Measurements from ENCODE around the gene SPHKAP. TPM values are rescaled to one million over a fixed set of nuclear protein-coding genes. Genes with fewer than 3 reads are reported as not detected.
"Not testable (repeated sequence)": the region's sequence is repeated elsewhere in the genome, so short reads cannot be mapped to it uniquely, and the experiment has no call there.

SPHKAP gene
- total RNA-seq, 2 experiments from 2014 or later, result not detected

DNA sequence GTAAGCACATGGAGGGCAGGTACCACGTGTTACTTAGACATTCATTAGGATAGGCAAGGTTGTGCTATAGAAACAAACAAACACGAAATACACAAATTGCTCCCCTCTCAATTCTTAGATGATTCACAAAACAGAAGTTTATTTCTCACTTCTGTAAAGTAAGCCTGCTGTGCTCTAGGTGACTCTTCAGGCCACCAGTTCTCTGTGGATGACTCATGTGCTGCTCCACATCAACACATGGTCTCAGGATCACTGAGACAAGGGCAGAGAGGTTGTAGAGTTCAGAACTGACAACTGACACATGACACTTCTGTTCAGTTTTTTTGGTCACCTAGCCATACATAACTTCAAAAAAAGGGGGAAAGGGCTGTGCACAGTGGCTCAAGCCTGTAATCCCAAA is 239.5 kb downstream of the SPHKAP start:
- no peak overlapping the region for H3K27ac Mint-ChIP-seq
- no peak overlapping the region for H3K4me3 Mint-ChIP-seq
- no peaks in the 10 kb centered on the region for H3K36me3 Mint-ChIP-seq
- CTCF ChIA-PET, result no interaction called here
- DNase-seq (no peak), ATAC-seq (no peak)
- H3K27me3 Mint-ChIP-seq, result no peaks in the 10 kb centered on the region
- no peaks in the 10 kb centered on the region for H3K9me3 Mint-ChIP-seq (ENCODE audit: low read depth)
- H3K4me1 Mint-ChIP-seq, result no peaks in the 10 kb centered on the region

DNA sequence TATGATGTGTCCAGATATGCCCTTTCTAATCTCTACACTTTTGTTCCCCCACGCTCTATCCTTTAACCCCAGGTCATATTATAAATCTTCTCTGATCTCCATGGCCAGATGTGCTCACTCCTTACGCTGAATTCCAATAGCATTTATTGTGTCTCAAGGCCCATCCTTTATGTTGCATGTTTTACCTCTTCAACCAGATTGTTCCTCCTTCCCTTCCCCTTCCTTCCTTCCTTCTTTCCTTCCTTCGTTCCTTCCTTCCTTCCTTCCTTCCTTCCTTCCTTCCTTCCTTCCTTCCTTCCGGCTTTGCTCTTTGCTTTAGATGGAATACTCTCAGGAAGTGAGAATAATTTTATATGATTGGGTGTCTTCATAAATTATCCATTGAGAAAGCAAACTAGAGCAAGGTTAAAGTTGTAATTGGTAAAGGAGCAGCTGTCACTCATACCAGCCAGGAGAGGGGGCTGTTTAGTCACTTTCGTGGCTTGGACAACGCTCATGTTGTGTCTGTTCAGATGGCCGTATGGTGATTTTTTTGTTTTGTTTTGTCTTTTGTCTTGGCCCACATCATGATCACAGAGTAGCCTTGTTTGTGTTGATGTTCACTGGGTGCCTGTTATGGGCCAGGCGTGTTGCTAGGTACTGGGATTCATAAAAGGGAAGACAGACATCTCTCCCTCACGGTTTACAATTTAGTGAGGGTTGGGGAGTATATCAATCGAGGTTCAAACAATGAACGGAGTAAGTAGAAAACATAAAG is 242.0 kb downstream of the SPHKAP start:
- Mint-ChIP-seq H3K27ac (no peak overlapping the region), H3K36me3 (no peaks in the 10 kb centered on the region)

GRCh38 chr2:227936249-227936648 is 245.2 kb downstream of the SPHKAP start:
- H3K36me3 Mint-ChIP-seq; H3K27ac Mint-ChIP-seq; H3K9me3 Mint-ChIP-seq (ENCODE audit: low read depth); H3K4me1 Mint-ChIP-seq; H3K27me3 Mint-ChIP-seq; H3K4me3 Mint-ChIP-seq; DNase-seq; ATAC-seq; CTCF ChIA-PET: not testable (repeated sequence)

More for the DNA sequence above, 242.0 kb downstream of the SPHKAP start:
- Mint-ChIP-seq H3K9me3 (ENCODE audit: low read depth) (no peaks in the 10 kb centered on the region), H3K27me3 (no peaks in the 10 kb centered on the region), H3K4me1 (no peaks in the 10 kb centered on the region), H3K4me3 (no peak overlapping the region)
- DNase-seq, result no peak
- ATAC-seq, result no peak
- CTCF ChIA-PET, result interaction anchor here (0.8 kb wide), 1 partner anchor 49 kb away, joined by 3 read pairs; no protein-coding TSS in a partner anchor

- H3K9me3 Mint-ChIP-seq (ENCODE audit: low read depth), result no peaks in the 10 kb centered on the region
- no peak overlapping the region for H3K4me3 Mint-ChIP-seq
- no peaks in the 10 kb centered on the region for H3K4me1 Mint-ChIP-seq
- CTCF ChIA-PET, result no interaction called here
- peaks cover 3% of the 10 kb centered on the region for H3K27me3 Mint-ChIP-seq
- no peak overlapping the region for H3K27ac Mint-ChIP-seq
- DNase-seq, result no peak
- no peaks in the 10 kb centered on the region for H3K36me3 Mint-ChIP-seq
- ATAC-seq, result no peak
These were observed 247.6 kb downstream of the SPHKAP start for GRCh38 chr2:227933884-227934283.

DNA sequence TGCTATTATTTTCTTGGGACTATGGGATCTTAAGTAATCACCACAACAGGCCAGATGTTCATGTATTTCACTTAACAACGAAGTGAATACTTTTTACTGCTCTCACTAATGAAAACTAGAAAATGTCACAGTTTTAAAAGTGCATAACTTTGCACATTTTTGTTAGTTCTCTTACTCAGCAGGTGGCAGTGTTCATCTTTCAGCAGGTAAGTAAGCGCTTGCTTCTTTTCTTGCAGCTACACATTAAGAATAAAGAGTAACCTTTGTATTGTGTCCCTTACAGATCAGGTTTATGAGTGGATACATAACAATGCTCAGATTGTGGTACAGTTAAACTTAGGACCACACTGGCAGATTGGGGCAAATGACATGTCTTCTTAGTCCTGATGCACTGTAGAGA is 249.1 kb downstream of the SPHKAP start:
- DNase-seq, result no peak
- ATAC-seq, result no peak
- H3K9me3 Mint-ChIP-seq (ENCODE audit: low read depth), result no peaks in the 10 kb centered on the region
- CTCF ChIA-PET, result no interaction called here
- no peak overlapping the region for H3K27ac Mint-ChIP-seq
- peaks cover 3% of the 10 kb centered on the region for H3K27me3 Mint-ChIP-seq
- no peaks in the 10 kb centered on the region for H3K4me1 Mint-ChIP-seq
- no peaks in the 10 kb centered on the region for H3K36me3 Mint-ChIP-seq
- no peak overlapping the region for H3K4me3 Mint-ChIP-seq

- CTCF ChIA-PET, result no interaction called here
- H3K9me3 Mint-ChIP-seq (ENCODE audit: low read depth), result no peaks in the 10 kb centered on the region
- no peak for ATAC-seq
These were observed 249.5 kb downstream of the SPHKAP start for GRCh38 chr2:227932001-227932400.

More at GRCh38 chr2:227932001-227932400, 249.5 kb downstream of the SPHKAP start:
- Mint-ChIP-seq H3K27ac (no peak overlapping the region), H3K4me3 (no peak overlapping the region), H3K36me3 (no peaks in the 10 kb centered on the region), H3K4me1 (no peaks in the 10 kb centered on the region), H3K27me3 (peaks cover 3% of the 10 kb centered on the region)
- no peak for DNase-seq
